TTC549 (cell line): ENCODE measurements around the gene TNS3.

Experiments
- FAIRE-seq: peaks from 2 replicates; lab custom pipeline; 2012; peaks lifted over from hg19 to GRCh38; lab: Jason Lieb, UNC

The TNS3 gene

GRCh38 chr7:47248797-47249196 is 333.1 kb downstream of the TNS3 start:
- FAIRE-seq, result no peak

- FAIRE-seq, result no peak
Observed at GRCh38 chr7:47247132-47247531, 334.8 kb downstream of the TNS3 start.

- FAIRE-seq, result no peak
Observed at GRCh38 chr7:47244692-47245091, 337.2 kb downstream of the TNS3 start.

- no peak for FAIRE-seq
Observed at GRCh38 chr7:47241112-47242065, 340.5 kb downstream of the TNS3 start.

- no peak for FAIRE-seq
Observed at GRCh38 chr7:47239931-47240421, 341.9 kb downstream of the TNS3 start.

- FAIRE-seq, result no peak
Observed at GRCh38 chr7:47239034-47239433, 342.9 kb downstream of the TNS3 start.

- FAIRE-seq, result no peak
Observed at GRCh38 chr7:47236480-47237129, 345.3 kb downstream of the TNS3 start.

GRCh38 chr7:47233996-47234395 is 347.9 kb downstream of the TNS3 start:
- no peak for FAIRE-seq

GRCh38 chr7:47232751-47233412 is 349.0 kb downstream of the TNS3 start:
- no peak for FAIRE-seq

GRCh38 chr7:47231627-47232026 is 350.3 kb downstream of the TNS3 start:
- FAIRE-seq, result no peak

- FAIRE-seq, result no peak
Observed at GRCh38 chr7:47231032-47231431, 350.9 kb downstream of the TNS3 start.

GRCh38 chr7:47228386-47229014 is 353.4 kb downstream of the TNS3 start:
- FAIRE-seq, result no peak

- no peak for FAIRE-seq
Observed at GRCh38 chr7:47227762-47228177, 354.1 kb downstream of the TNS3 start.

GRCh38 chr7:47226696-47227095 is 355.2 kb downstream of the TNS3 start:
- no peak for FAIRE-seq

- FAIRE-seq, result no peak
Observed at GRCh38 chr7:47225387-47226131, 356.4 kb downstream of the TNS3 start.
